ENCODE measurements around the gene ELP1.

The ELP1 gene

GRCh38 chr9:108867829-108868228 lies 66.1 kb downstream of the ELP1 start:
- H3K4me3 ChIP-seq (replicated peaks; ENCODE audit: insufficient read depth, low read length), result no peak overlapping the region
- no peak overlapping the region for H3K27ac ChIP-seq (replicated peaks)
- no peak for DNase-seq (ENCODE audit: low read depth in 1 of 2, low spot score in 1 of 2)
- no peak for TF ChIP-seq POLR2AphosphoS5 (IDR thresholded peaks at IDR 0.05; ENCODE audit: low read depth)
- no peak for TF ChIP-seq CTCF (IDR thresholded peaks at IDR 0.05; ENCODE audit: insufficient read depth, low read length)
- TF ChIP-seq REST (IDR thresholded peaks at IDR 0.05; ENCODE audit: insufficient replicate concordance, low read depth), result no peak
- TF ChIP-seq SPI1 (IDR thresholded peaks at IDR 0.05; ENCODE audit: borderline replicate concordance, low read depth), result no peak
- no peak for TF ChIP-seq GABPA (IDR thresholded peaks at IDR 0.05; ENCODE audit: low read depth)
- no peaks in the 10 kb centered on the region for H3K27me3 ChIP-seq (ENCODE audit: insufficient read depth, poor library complexity, severe bottlenecking)

- TF ChIP-seq POLR2AphosphoS5 (IDR thresholded peaks at IDR 0.05; ENCODE audit: low read depth) (no peak), REST (IDR thresholded peaks at IDR 0.05; ENCODE audit: insufficient replicate concordance, low read depth) (no peak), GABPA (IDR thresholded peaks at IDR 0.05; ENCODE audit: low read depth) (no peak), SPI1 (IDR thresholded peaks at IDR 0.05; ENCODE audit: borderline replicate concordance, low read depth) (no peak), CTCF (IDR thresholded peaks at IDR 0.05; ENCODE audit: insufficient read depth, low read length) (no peak)
- H3K4me3 ChIP-seq (replicated peaks; ENCODE audit: insufficient read depth, low read length), result no peak overlapping the region
- H3K27me3 ChIP-seq (ENCODE audit: insufficient read depth, poor library complexity, severe bottlenecking), result no peaks in the 10 kb centered on the region
- no peak for DNase-seq (ENCODE audit: low read depth in 1 of 2, low spot score in 1 of 2)
- H3K27ac ChIP-seq (replicated peaks), result no peak overlapping the region
These were observed 66.8 kb downstream of the ELP1 start for GRCh38 chr9:108867116-108867515.

GRCh38 chr9:108866001-108866420 lies 67.9 kb downstream of the ELP1 start:
- H3K4me3 ChIP-seq (replicated peaks; ENCODE audit: insufficient read depth, low read length), result no peak overlapping the region
- no peak for DNase-seq (ENCODE audit: low read depth in 1 of 2, low spot score in 1 of 2)
- no peaks in the 10 kb centered on the region for H3K27me3 ChIP-seq (ENCODE audit: insufficient read depth, poor library complexity, severe bottlenecking)
- TF ChIP-seq POLR2AphosphoS5 (IDR thresholded peaks at IDR 0.05; ENCODE audit: low read depth) (no peak), REST (IDR thresholded peaks at IDR 0.05; ENCODE audit: insufficient replicate concordance, low read depth) (no peak), SPI1 (IDR thresholded peaks at IDR 0.05; ENCODE audit: borderline replicate concordance, low read depth) (no peak), CTCF (IDR thresholded peaks at IDR 0.05; ENCODE audit: insufficient read depth, low read length) (no peak), GABPA (IDR thresholded peaks at IDR 0.05; ENCODE audit: low read depth) (no peak)
- H3K27ac ChIP-seq (replicated peaks), result no peak overlapping the region

All from HL-60 (cell line).